Measurements from ENCODE around the gene EXD1. TPM values are rescaled to one million over a fixed set of nuclear protein-coding genes. Genes with fewer than 3 reads are reported as not detected.

Gene EXD1
- total RNA-seq, 1 experiment from 2014 or later, result not detected

DNA sequence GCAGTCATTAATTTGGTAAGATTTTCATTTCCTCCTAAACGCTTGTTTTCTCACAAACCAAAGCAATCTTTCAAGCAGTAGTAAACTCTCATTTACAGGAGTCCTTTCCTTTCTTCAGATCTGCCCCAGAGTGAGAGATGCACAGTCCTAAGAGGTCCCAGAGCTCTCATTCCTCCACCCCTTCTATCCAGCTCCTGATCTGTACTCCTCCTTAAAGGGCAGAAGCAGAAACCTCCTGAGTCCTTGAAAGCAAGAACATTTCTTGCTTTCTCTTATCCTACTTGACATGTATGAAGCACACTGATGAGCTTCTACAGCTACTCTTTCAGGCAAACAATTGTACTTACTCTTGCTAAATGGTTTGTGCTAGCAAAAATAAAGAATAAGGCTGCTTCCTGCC is 11.7 kb downstream of the EXD1 start:
- H3K4me3 ChIP-seq (replicated peaks in 1 of 2; ENCODE audit: low read depth in 1 of 2, low read length in 2 of 2), result no peak overlapping the region
- no peak overlapping the region for H3K4me2 ChIP-seq (ENCODE audit: low read length)
- ATAC-seq (no peak), DNase-seq (ENCODE audit: low read depth, low spot score) (no peak)
- no peak for TF ChIP-seq ZNF274 (IDR thresholded peaks at IDR 0.05; ENCODE audit: low read depth, low read length)
- TF ChIP-seq, protein P1, sequence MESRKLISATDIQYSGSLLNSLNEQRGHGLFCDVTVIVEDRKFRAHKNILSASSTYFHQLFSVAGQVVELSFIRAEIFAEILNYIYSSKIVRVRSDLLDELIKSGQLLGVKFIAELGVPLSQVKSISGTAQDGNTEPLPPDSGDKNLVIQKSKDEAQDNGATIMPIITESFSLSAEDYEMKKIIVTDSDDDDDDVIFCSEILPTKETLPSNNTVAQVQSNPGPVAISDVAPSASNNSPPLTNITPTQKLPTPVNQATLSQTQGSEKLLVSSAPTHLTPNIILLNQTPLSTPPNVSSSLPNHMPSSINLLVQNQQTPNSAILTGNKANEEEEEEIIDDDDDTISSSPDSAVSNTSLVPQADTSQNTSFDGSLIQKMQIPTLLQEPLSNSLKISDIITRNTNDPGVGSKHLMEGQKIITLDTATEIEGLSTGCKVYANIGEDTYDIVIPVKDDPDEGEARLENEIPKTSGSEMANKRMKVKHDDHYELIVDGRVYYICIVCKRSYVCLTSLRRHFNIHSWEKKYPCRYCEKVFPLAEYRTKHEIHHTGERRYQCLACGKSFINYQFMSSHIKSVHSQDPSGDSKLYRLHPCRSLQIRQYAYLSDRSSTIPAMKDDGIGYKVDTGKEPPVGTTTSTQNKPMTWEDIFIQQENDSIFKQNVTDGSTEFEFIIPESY (IDR thresholded peaks at IDR 0.05; ENCODE audit: extremely low read depth, insufficient replicate concordance, low read length), result no peak
- no peak for TF ChIP-seq SP1 (IDR thresholded peaks at IDR 0.05; ENCODE audit: low read depth)
- TF ChIP-seq SRF (IDR thresholded peaks at IDR 0.05; ENCODE audit: low read depth), result no peak
- no peak for TF ChIP-seq EZH2 (IDR thresholded peaks at IDR 0.05)
- no peak for TF ChIP-seq EGR1 (IDR thresholded peaks at IDR 0.05; ENCODE audit: low read depth)
- H3K9me2 ChIP-seq (ENCODE audit: insufficient read depth), result no peaks in the 10 kb centered on the region
- H3K4me1 ChIP-seq (ENCODE audit: control insufficient read depth in 1 of 2, insufficient read depth in 2 of 2, low read length in 2 of 2), result no peaks in the 10 kb centered on the region
- H3K27ac ChIP-seq (ENCODE audit: low read depth, low read length), result no peak overlapping the region
- no peak overlapping the region for H3K9ac ChIP-seq (ENCODE audit: low read length)
- POLR2A ChIA-PET, result interaction anchor here (1.5 kb wide), 1 partner anchor 10 kb away, joined by 3 read pairs; no protein-coding TSS in a partner anchor
- RAD21 ChIA-PET (ENCODE audit: low non-redundant PET in 1 of 2, low total read pairs in 2 of 2, uncharacterized antibody in 2 of 2, unreplicated experiment in 2 of 2), result no interaction called here
- H3K27me3 ChIP-seq (ENCODE audit: insufficient read depth, low read length), result no peaks in the 10 kb centered on the region
- no peaks in the 10 kb centered on the region for H3K36me3 ChIP-seq (ENCODE audit: control insufficient read depth in 1 of 2, insufficient read depth in 2 of 2, low read length in 2 of 2)
- no TSS peak for BruUV-seq (replicated peaks)
- no peaks in the 10 kb centered on the region for H3K79me2 ChIP-seq (ENCODE audit: insufficient read depth, low read length)
- intact Hi-C loops (cut with micrococcal nuclease), result no loop called here
- CTCF ChIA-PET, result no interaction called here
- H2AFZ ChIP-seq (ENCODE audit: low read depth, low read length, poor library complexity, severe bottlenecking), result no peak overlapping the region
- H4K20me1 ChIP-seq (ENCODE audit: insufficient read depth), result no peaks in the 10 kb centered on the region
- no peaks in the 10 kb centered on the region for H3K9me3 ChIP-seq (ENCODE audit: control insufficient read depth in 1 of 2, insufficient read depth in 1 of 2, low read depth in 1 of 2, low read length in 2 of 2)

DNA sequence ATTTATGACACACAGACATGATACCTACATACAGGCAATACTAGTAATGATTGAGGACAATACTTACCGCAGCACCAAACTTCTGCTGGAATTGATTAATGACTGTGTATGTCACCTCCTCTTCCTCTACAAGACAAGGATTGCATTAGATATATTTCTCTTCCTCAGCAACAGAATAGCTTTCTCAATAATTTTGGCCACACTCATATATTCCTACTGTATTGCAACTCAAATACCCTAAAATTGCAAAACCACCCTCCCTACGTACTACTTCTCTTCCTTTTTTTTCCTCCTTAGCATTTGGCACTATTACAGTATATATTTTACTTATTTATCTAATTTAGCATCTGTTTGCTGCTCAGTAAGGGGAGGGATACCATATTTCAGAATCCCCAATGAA is 14.8 kb downstream of the EXD1 start:
- H4K20me1 ChIP-seq (ENCODE audit: insufficient read depth), result no peaks in the 10 kb centered on the region
- CTCF ChIA-PET, result interaction anchor here (0.6 kb wide), 1 partner anchor 29 kb away, joined by 3 read pairs; no protein-coding TSS in a partner anchor
- intact Hi-C loops (cut with micrococcal nuclease), result no loop called here

More for the DNA sequence above, 14.8 kb downstream of the EXD1 start:
- RAD21 ChIA-PET (ENCODE audit: low non-redundant PET in 1 of 2, low total read pairs in 2 of 2, uncharacterized antibody in 2 of 2, unreplicated experiment in 2 of 2), result no interaction called here
- no peaks in the 10 kb centered on the region for H3K27me3 ChIP-seq (ENCODE audit: insufficient read depth, low read length)
- no peaks in the 10 kb centered on the region for H3K79me2 ChIP-seq (ENCODE audit: insufficient read depth, low read length)
- H3K36me3 ChIP-seq (ENCODE audit: control insufficient read depth in 1 of 2, insufficient read depth in 2 of 2, low read length in 2 of 2), result no peaks in the 10 kb centered on the region
- DNase-seq (ENCODE audit: low read depth, low spot score), result no peak
- H3K4me3 ChIP-seq (replicated peaks in 1 of 2; ENCODE audit: low read depth in 1 of 2, low read length in 2 of 2), result no peak overlapping the region
- H2AFZ ChIP-seq (ENCODE audit: low read depth, low read length, poor library complexity, severe bottlenecking), result no peak overlapping the region
- no TSS peak for BruUV-seq (replicated peaks)
- no peaks in the 10 kb centered on the region for H3K9me2 ChIP-seq (ENCODE audit: insufficient read depth)
- POLR2A ChIA-PET, result no interaction called here
- no peaks in the 10 kb centered on the region for H3K4me1 ChIP-seq (ENCODE audit: control insufficient read depth in 1 of 2, insufficient read depth in 2 of 2, low read length in 2 of 2)
- no peak for TF ChIP-seq JUND (IDR thresholded peaks at IDR 0.05)
- no peak for TF ChIP-seq CBX3 (IDR thresholded peaks at IDR 0.05; ENCODE audit: low read depth)
- no peak for TF ChIP-seq ZFX (IDR thresholded peaks at IDR 0.05)
- TF ChIP-seq EZH2phosphoT487 (IDR thresholded peaks at IDR 0.05; ENCODE audit: borderline replicate concordance), result no peak
- TF ChIP-seq CEBPB (IDR thresholded peaks at IDR 0.05; ENCODE audit: low read depth), result no peak
- no peak overlapping the region for H3K27ac ChIP-seq (ENCODE audit: low read depth, low read length)
- no peaks in the 10 kb centered on the region for H3K9me3 ChIP-seq (ENCODE audit: control insufficient read depth in 1 of 2, insufficient read depth in 1 of 2, low read depth in 1 of 2, low read length in 2 of 2)
- ATAC-seq, result no peak
- no peak overlapping the region for H3K9ac ChIP-seq (ENCODE audit: low read length)
- H3K4me2 ChIP-seq (ENCODE audit: low read length), result no peak overlapping the region
